ENCODE measurements around the gene OR1D5. TPM values are rescaled to one million over a fixed set of nuclear protein-coding genes. Genes with fewer than 3 reads are reported as not detected.

OR1D5 gene
- polyA plus RNA-seq, 2 of the 4 experiments (the other 2 are of a cell fraction): not detected

DNA sequence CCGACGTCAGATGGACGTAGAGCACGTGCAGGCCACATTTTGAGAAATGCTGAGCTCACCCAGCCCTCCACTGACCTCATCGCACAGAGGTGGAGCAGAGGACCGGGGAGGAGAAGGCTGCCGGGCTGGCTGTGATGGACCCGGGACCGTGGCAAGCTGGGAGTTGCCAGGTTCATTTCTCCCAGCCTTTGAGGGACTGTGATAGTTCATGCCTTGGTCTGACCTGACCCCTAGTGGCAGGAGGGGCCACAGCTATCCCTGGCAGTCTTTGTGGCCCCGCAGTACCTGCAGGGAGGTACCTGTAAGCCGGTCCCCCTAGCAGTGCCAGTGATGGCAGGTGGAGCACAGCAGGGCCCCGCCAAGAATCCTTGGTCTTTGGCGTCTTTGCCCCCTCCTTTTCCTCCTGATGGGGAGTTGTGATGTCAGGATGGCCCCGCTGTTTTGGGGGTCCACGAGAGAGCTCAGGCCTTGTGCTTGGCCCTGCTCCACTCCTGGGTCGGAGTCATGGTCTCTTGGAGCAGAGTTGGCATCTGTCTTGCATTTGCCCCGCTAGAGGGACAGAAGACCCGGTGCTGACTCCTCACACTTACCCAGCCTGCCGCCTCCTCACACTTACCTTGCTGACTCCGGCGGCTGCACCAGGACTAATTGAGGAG lies 50.4 kb downstream of the OR1D5 start (continued):
- TF ChIP-seq ESRRA (IDR thresholded peaks at IDR 0.05; ENCODE audit: borderline replicate concordance, low read length): no peak
- TF ChIP-seq RCOR1 (IDR thresholded peaks at IDR 0.05; ENCODE audit: low read depth, low read length): no peak
- TF ChIP-seq RNF2 (IDR thresholded peaks at IDR 0.05; ENCODE audit: borderline replicate concordance, low read depth): no peak
- TF ChIP-seq ZNF302 (CRISPR knock-in tag; IDR thresholded peaks at IDR 0.05): no peak

Other genes starting within 250 kb of the OR1D5 start
- not detected in 2 replicates for gene OR1D2, start 40.8 kb upstream of the OR1D5 start, polyA plus RNA-seq (2011; rRNA removed)
- not detected in 3 replicates for gene OR1D2, start 40.8 kb upstream of the OR1D5 start, polyA plus RNA-seq (2017; fragmentation: RNase III; extraction: RNeasy Plus Mini Kit Qiagen cat#74134 plus additional on column Dnase treatment)
- gene OR1G1, start 63.9 kb upstream of the OR1D5 start, polyA plus RNA-seq (2011; rRNA removed): not detected in 2 replicates
- gene OR1G1, start 63.9 kb upstream of the OR1D5 start, polyA plus RNA-seq (2017; fragmentation: RNase III; extraction: RNeasy Plus Mini Kit Qiagen cat#74134 plus additional on column Dnase treatment): not detected in 3 replicates
- not detected in 2 replicates for gene OR1A2, start 133.9 kb upstream of the OR1D5 start, polyA plus RNA-seq (2011; rRNA removed)
- gene OR1A2, start 133.9 kb upstream of the OR1D5 start, polyA plus RNA-seq (2017; fragmentation: RNase III; extraction: RNeasy Plus Mini Kit Qiagen cat#74134 plus additional on column Dnase treatment): not detected in 3 replicates
- gene OR1A1, start 144.1 kb upstream of the OR1D5 start, polyA plus RNA-seq (2011; rRNA removed): not detected in 2 replicates
- gene OR1A1, start 144.1 kb upstream of the OR1D5 start, polyA plus RNA-seq (2017; fragmentation: RNase III; extraction: RNeasy Plus Mini Kit Qiagen cat#74134 plus additional on column Dnase treatment): not detected in 3 replicates
- gene OR3A1, start 234.8 kb upstream of the OR1D5 start, polyA plus RNA-seq (2011; rRNA removed): not detected in 2 replicates
- not detected in 3 replicates for gene OR3A1, start 234.8 kb upstream of the OR1D5 start, polyA plus RNA-seq (2017; fragmentation: RNase III; extraction: RNeasy Plus Mini Kit Qiagen cat#74134 plus additional on column Dnase treatment)